Effector memory CD4-positive, alpha-beta T cell (primary cell): ENCODE measurements around the gene TFB1M.

Source experiments
- DNase-seq, 3 donors: peaks; one replicate each; pipeline ENCODE4 v3.0.0-alpha.2; 2020
- H3K27ac ChIP-seq: 2 replicates; pipeline ENCODE4 v1.7.0; 2013; ENCODE audit warnings: mild to moderate bottlenecking, low read length, moderate library complexity; ENCODE audit not compliant: insufficient read depth, poor library complexity, severe bottlenecking
- H3K27me3 ChIP-seq: replicated peaks from 2 replicates; pipeline ENCODE4 v1.7.0; 2013; ENCODE audit warnings: mild to moderate bottlenecking, low read length; ENCODE audit not compliant: insufficient read depth, control insufficient read depth, poor library complexity, severe bottlenecking
- H3K36me3 ChIP-seq: 2 replicates; pipeline ENCODE4 v1.7.0; 2013; ENCODE audit warnings: mild to moderate bottlenecking, low read length, moderate library complexity; ENCODE audit not compliant: control insufficient read depth, insufficient read depth
- H3K4me1 ChIP-seq: 2 replicates; pipeline ENCODE4 v1.7.0; 2013; ENCODE audit warnings: low read length, mild to moderate bottlenecking; ENCODE audit not compliant: control insufficient read depth, insufficient read depth, poor library complexity, severe bottlenecking
- H3K4me3 ChIP-seq: 2 replicates; pipeline ENCODE4 v1.7.0; 2013; ENCODE audit warnings: low read length, low read depth, mild to moderate bottlenecking; ENCODE audit not compliant: insufficient read depth, poor library complexity, severe bottlenecking
- H3K9me3 ChIP-seq: 2 replicates; pipeline ENCODE4 v1.7.0; 2013; ENCODE audit warnings: mild to moderate bottlenecking, low read length, moderate library complexity; ENCODE audit not compliant: control insufficient read depth

The TFB1M gene

GRCh38 chr6:155259897-155260296 is 54.4 kb downstream of the TFB1M start:
- Histone ChIP-seq H3K36me3 (peaks cover 51% of the 10 kb centered on the region), H3K9me3 (no peaks in the 10 kb centered on the region), H3K4me3 (no peak overlapping the region)

GRCh38 chr6:155259204-155259603 is 55.1 kb downstream of the TFB1M start:
- no peak overlapping the region for H3K4me3 ChIP-seq
- no peaks in the 10 kb centered on the region for H3K9me3 ChIP-seq
- H3K4me1 ChIP-seq, result no peaks in the 10 kb centered on the region
- peaks cover 53% of the 10 kb centered on the region for H3K36me3 ChIP-seq
- H3K27me3 ChIP-seq, result no peaks in the 10 kb centered on the region
- no peak for DNase-seq
- H3K27ac ChIP-seq, result no peak overlapping the region

More at GRCh38 chr6:155259897-155260296, 54.4 kb downstream of the TFB1M start:
- Histone ChIP-seq H3K27me3 (no peaks in the 10 kb centered on the region), H3K27ac (no peak overlapping the region), H3K4me1 (no peaks in the 10 kb centered on the region)
- DNase-seq, result no peak

GRCh38 chr6:155257796-155258195 is 56.5 kb downstream of the TFB1M start:
- Histone ChIP-seq H3K36me3 (peaks cover 63% of the 10 kb centered on the region), H3K4me3 (no peak overlapping the region), H3K27ac (no peak overlapping the region), H3K9me3 (no peaks in the 10 kb centered on the region), H3K27me3 (no peaks in the 10 kb centered on the region), H3K4me1 (no peaks in the 10 kb centered on the region)
- DNase-seq, result no peak

GRCh38 chr6:155256122-155256795 is 58.0 kb downstream of the TFB1M start:
- Histone ChIP-seq H3K36me3 (peaks cover 67% of the 10 kb centered on the region), H3K4me1 (no peaks in the 10 kb centered on the region), H3K4me3 (no peak overlapping the region), H3K27me3 (no peaks in the 10 kb centered on the region), H3K9me3 (no peaks in the 10 kb centered on the region), H3K27ac (no peak overlapping the region)
- DNase-seq, result no peak

GRCh38 chr6:155254139-155254538 is 60.1 kb downstream of the TFB1M start:
- H3K4me3 ChIP-seq, result no peak overlapping the region
- no peak overlapping the region for H3K27ac ChIP-seq
- H3K27me3 ChIP-seq, result no peaks in the 10 kb centered on the region
- H3K9me3 ChIP-seq, result no peaks in the 10 kb centered on the region
- no peaks in the 10 kb centered on the region for H3K4me1 ChIP-seq
- no peak for DNase-seq
- H3K36me3 ChIP-seq, result peaks cover 49% of the 10 kb centered on the region

GRCh38 chr6:155253337-155253736 is 60.9 kb downstream of the TFB1M start:
- Histone ChIP-seq H3K4me3 (no peak overlapping the region), H3K4me1 (no peaks in the 10 kb centered on the region), H3K9me3 (no peaks in the 10 kb centered on the region), H3K36me3 (peaks cover 41% of the 10 kb centered on the region), H3K27ac (no peak overlapping the region), H3K27me3 (no peaks in the 10 kb centered on the region)
- DNase-seq, result no peak

GRCh38 chr6:155252581-155252980 is 61.7 kb downstream of the TFB1M start:
- Histone ChIP-seq H3K27ac (no peak overlapping the region), H3K4me1 (no peaks in the 10 kb centered on the region), H3K27me3 (no peaks in the 10 kb centered on the region), H3K9me3 (no peaks in the 10 kb centered on the region), H3K4me3 (no peak overlapping the region), H3K36me3 (peaks cover 38% of the 10 kb centered on the region)
- no peak for DNase-seq

- H3K27ac ChIP-seq, result no peak overlapping the region
- no peaks in the 10 kb centered on the region for H3K9me3 ChIP-seq
- H3K36me3 ChIP-seq, result peaks cover 23% of the 10 kb centered on the region
- no peaks in the 10 kb centered on the region for H3K4me1 ChIP-seq
- no peak overlapping the region for H3K4me3 ChIP-seq
- no peak for DNase-seq
- H3K27me3 ChIP-seq, result no peaks in the 10 kb centered on the region
These were observed 63.4 kb downstream of the TFB1M start for GRCh38 chr6:155250701-155251381.

- no peaks in the 10 kb centered on the region for H3K9me3 ChIP-seq
- no peak overlapping the region for H3K4me3 ChIP-seq
- H3K27me3 ChIP-seq, result no peaks in the 10 kb centered on the region
- no peaks in the 10 kb centered on the region for H3K4me1 ChIP-seq
- H3K27ac ChIP-seq, result no peak overlapping the region
- peaks cover 10% of the 10 kb centered on the region for H3K36me3 ChIP-seq
- no peak for DNase-seq
These were observed 66.0 kb downstream of the TFB1M start for GRCh38 chr6:155248008-155249001.
